GM21360 (cell line): ENCODE data around the gene KLHL14.
"Not testable (repeated sequence)": the region's sequence is repeated elsewhere in the genome, so short reads cannot be mapped to it uniquely, and the experiment has no call there.

ENCODE experiments used
- ATAC-seq: cut with Tn5 transposase; IDR thresholded peaks from one replicate; pipeline ENCODE4 v1.9.1; 2021; ENCODE audit warnings: mild to moderate bottlenecking, moderate library complexity; ENCODE audit not compliant: unreplicated experiment

Gene KLHL14

GRCh38 chr18:32661486-32662299, 111.1 kb downstream of the KLHL14 start:
- ATAC-seq: no peak

- not testable (repeated sequence) for ATAC-seq
These were observed 118.3 kb downstream of the KLHL14 start for GRCh38 chr18:32654507-32654906.

DNA sequence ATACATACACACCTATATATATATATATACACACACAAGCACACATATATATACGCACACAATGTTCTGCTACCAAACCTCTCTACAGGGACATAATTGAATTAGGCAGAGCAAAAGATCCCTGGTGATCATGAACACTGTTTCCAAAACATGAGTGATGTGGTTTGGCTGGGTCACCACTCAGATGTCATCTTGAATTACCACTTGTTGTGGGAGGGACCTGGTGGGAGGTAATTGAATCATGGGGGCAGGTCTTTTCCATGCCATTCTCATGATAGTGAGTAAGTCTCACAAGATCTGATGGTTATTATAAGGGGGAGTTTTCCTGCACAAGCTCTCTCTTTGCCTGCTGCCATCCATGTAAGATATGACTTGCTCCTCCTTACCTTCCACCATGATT, 135.2 kb downstream of the KLHL14 start:
- ATAC-seq: not testable (repeated sequence)

DNA sequence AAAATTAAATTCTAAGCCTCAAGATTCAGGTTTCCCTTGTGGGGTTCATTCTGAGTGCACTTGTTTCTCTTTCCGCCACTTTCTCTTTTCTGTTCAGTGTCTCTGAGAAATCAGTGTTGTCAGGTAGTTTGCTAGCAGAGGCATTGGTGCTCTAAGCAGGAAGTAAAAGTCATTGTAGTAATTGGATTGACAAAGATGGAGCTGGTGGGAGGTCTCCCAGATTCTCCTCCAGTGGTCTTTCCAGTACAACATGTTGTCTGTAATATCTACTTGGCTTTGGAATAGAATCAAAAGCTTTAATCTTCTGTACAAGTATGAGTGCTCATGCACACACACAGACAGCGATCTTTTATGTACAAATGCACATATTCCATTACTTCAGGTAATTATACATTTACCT, 135.6 kb downstream of the KLHL14 start:
- no peak for ATAC-seq

- ATAC-seq: no peak
These were observed 137.9 kb downstream of the KLHL14 start for GRCh38 chr18:32634876-32635431.

DNA sequence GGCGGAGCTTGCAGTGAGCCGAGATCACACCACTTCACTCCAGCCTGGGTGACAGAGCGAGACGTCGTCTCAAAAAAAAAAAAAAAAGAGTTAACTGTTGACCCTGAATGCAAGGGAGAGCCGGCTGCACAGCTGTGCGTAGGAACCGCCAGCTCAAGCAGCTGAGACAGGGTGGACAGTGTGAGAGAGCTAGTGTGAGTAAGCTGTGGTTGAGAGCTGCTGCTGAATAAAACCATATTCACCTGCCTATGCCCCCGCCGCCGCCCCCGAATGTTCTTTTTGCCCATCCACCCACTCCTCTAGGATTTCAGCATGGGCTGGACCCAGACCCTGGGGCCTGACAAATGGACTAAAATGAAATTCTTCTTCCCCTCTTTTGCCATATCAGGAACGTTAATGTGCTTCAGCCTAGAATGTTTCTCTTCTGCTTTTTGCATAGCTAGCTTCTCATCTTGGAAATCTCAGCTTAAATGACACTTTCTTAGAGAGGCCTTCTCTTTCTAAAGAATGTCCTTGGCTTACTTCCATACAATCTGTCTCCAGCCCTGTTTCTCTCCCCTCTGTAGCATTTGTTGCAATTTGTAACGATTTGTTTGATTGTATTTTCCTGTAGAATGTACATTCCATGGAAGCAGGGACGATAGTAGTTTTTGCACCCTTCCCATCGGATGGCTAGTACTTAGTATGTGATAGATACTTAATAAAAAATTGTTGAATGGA, 142.7 kb downstream of the KLHL14 start:
- no peak for ATAC-seq

- ATAC-seq: no peak
These were observed 143.5 kb downstream of the KLHL14 start for GRCh38 chr18:32629292-32629691.

GRCh38 chr18:32624182-32624723, 148.6 kb downstream of the KLHL14 start:
- no peak for ATAC-seq

GRCh38 chr18:32623563-32623962, 149.3 kb downstream of the KLHL14 start:
- no peak for ATAC-seq
